MCF 10A (cell line): ENCODE data around the gene CRY1. TPM values are rescaled to one million over a fixed set of nuclear protein-coding genes. Genes with fewer than 3 reads are reported as not detected.

Experiments used
- BruUV-seq: library from RNA; stranded (reverse); fragments of 400-500 nt; replicated peaks from 2 replicates; lab custom pipeline; 2021; lab: Mats Ljungman, UMichigan
- CTCF ChIA-PET: fragments of 300-600 bp; sonication (Branson Sonifier 250); formaldehyde crosslinking; extraction: SDS; loops from one replicate; lab custom pipeline; 2021; ENCODE audit warnings: antibody characterized with exemption, inconsistent platforms; lab: Yijun Ruan, JAX
- POLR2A ChIA-PET: fragments of 300-600, 350-650 bp; sonication (Branson Sonifier 250); formaldehyde crosslinking; extraction: SDS; loops from one replicate; lab custom pipeline; 2020; ENCODE audit warnings: antibody characterized with exemption, inconsistent platforms; lab: Yijun Ruan, JAX
- DNase-seq: peaks from one replicate; pipeline ENCODE4 v3.0.0-alpha.2; 2018; ENCODE audit not compliant: unreplicated experiment
- H3K27ac Mint-ChIP-seq: one replicate; pipeline ENCODE4 v1.8.0; 2022; ENCODE audit warnings: mild to moderate bottlenecking, low read depth, mixed read lengths; ENCODE audit not compliant: unreplicated experiment
- H3K27me3 Mint-ChIP-seq: one replicate; pipeline ENCODE4 v1.8.0; 2022; ENCODE audit warnings: mixed read lengths; ENCODE audit not compliant: insufficient read depth, unreplicated experiment
- H3K36me3 Mint-ChIP-seq: one replicate; pipeline ENCODE4 v1.8.0; 2022; ENCODE audit warnings: mild to moderate bottlenecking, moderate library complexity, mixed read lengths; ENCODE audit not compliant: insufficient read depth, unreplicated experiment
- H3K4me1 Mint-ChIP-seq: one replicate; pipeline ENCODE4 v1.8.0; 2022; ENCODE audit warnings: mixed read lengths; ENCODE audit not compliant: insufficient read depth, unreplicated experiment
- H3K4me3 Mint-ChIP-seq: one replicate; pipeline ENCODE4 v1.8.0; 2022; ENCODE audit warnings: mild to moderate bottlenecking, moderate library complexity, mixed read lengths; ENCODE audit not compliant: unreplicated experiment
- H3K9me3 Mint-ChIP-seq: one replicate; pipeline ENCODE4 v1.8.0; 2022; ENCODE audit warnings: mixed read lengths; ENCODE audit not compliant: unreplicated experiment
- intact Hi-C: fragments of 100-400 bp; cut with micrococcal nuclease; formaldehyde crosslinking; loops from 2 replicates; pipeline ENCODE4 v1.14.1; 2022
- total RNA-seq: library from RNA; stranded (reverse); gene quantifications from 2 replicates; pipeline ENCODE4 v1.2.3, GENCODE V29; 2022
- TF ChIP-seq, protein P1 (sequence below): fragments of 200-600 bp; IDR thresholded peaks from one replicate; pipeline ENCODE4 v1.8.0; 2022; ENCODE audit warnings: antibody characterized with exemption, mild to moderate bottlenecking; ENCODE audit not compliant: unreplicated experiment

Gene CRY1
- total RNA-seq, 1 experiment from 2014 or later, result 11.6 TPM

DNA sequence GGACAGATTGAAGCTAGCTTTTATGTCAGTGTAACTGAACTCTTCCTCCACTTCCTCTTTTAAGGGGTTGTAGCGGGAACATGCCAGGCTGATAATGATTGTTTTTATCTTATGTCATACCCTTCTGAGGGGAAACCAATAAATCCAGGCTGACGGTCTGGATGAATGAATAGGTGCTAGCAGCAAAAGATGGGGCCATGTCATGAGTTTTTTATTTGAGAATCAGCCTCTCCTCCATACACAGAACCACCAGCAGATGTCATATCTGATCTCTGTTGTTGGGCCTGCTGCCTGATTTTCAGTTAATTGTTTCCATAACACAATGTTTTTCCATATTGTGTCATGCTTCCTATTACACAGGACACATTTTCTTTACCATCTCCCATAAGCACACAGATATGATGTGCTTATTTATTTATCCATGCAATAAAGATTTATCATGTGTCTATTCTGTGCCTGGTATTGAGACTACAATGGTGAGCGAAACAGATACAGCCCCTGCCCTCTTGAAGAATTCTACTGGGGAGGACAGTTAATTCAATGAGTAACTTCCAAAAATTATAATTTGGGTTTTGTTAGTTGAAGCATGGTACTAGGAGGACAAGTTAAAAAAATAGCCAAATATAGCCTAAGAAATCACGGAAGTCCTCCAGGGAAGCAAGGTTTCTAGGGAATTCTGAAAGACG lies 33.6 kb upstream of the CRY1 start:
- ChIA-PET POLR2A (interaction anchor here (0.7 kb wide), 1 partner anchor 22 kb away, joined by 3 read pairs; no protein-coding TSS in a partner anchor), CTCF (interaction anchor here (0.7 to 17.8 kb wide), 8 partner anchors 11 to 495 kb away, joined by 3 to 516 read pairs (median 4); no protein-coding TSS in a partner anchor)
- no peak overlapping the region for H3K4me3 Mint-ChIP-seq
- H3K9me3 Mint-ChIP-seq, result no peaks in the 10 kb centered on the region
- peaks cover 11% of the 10 kb centered on the region for H3K27me3 Mint-ChIP-seq
- H3K36me3 Mint-ChIP-seq, result no peaks in the 10 kb centered on the region
- peak; percentile 28 for DNase-seq
- BruUV-seq, result no TSS peak
- intact Hi-C loops, result loop anchor here (1.0 kb wide), 1 partner anchor 483 kb away; no protein-coding TSS in a partner anchor
- TF ChIP-seq, protein P1, sequence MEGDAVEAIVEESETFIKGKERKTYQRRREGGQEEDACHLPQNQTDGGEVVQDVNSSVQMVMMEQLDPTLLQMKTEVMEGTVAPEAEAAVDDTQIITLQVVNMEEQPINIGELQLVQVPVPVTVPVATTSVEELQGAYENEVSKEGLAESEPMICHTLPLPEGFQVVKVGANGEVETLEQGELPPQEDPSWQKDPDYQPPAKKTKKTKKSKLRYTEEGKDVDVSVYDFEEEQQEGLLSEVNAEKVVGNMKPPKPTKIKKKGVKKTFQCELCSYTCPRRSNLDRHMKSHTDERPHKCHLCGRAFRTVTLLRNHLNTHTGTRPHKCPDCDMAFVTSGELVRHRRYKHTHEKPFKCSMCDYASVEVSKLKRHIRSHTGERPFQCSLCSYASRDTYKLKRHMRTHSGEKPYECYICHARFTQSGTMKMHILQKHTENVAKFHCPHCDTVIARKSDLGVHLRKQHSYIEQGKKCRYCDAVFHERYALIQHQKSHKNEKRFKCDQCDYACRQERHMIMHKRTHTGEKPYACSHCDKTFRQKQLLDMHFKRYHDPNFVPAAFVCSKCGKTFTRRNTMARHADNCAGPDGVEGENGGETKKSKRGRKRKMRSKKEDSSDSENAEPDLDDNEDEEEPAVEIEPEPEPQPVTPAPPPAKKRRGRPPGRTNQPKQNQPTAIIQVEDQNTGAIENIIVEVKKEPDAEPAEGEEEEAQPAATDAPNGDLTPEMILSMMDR, result peak; percentile 31
- H3K27ac Mint-ChIP-seq, result no peak overlapping the region
- no peaks in the 10 kb centered on the region for H3K4me1 Mint-ChIP-seq

DNA sequence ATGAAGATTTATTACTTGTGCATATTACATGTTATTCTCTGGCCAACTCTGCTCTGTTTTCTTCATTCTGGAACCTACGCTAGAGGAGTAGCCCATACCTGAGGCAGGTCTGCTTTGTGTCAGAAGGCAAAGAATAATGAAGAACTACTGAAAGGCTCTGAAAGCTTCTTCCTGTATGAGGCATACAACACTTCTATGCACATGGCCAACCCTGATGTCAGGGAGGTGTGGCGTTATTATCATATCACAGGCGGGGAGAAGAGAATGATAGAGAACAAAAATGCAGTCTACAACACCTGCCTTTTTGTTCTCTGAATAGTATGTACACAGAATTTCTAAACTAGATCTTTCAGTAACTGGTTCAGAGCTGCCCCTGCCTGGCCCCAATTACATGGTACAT lies 32.5 kb upstream of the CRY1 start:
- Mint-ChIP-seq H3K9me3 (no peaks in the 10 kb centered on the region), H3K4me3 (no peak overlapping the region), H3K27ac (no peak overlapping the region), H3K4me1 (no peaks in the 10 kb centered on the region), H3K36me3 (no peaks in the 10 kb centered on the region), H3K27me3 (peaks cover 17% of the 10 kb centered on the region)
- ChIA-PET POLR2A (interaction anchor here (0.6 to 0.7 kb wide), 2 partner anchors 21 to 80 kb away, joined by 3 to 4 read pairs; no protein-coding TSS in a partner anchor), CTCF (interaction anchor here (0.7 to 17.8 kb wide), 8 partner anchors 8 to 495 kb away, joined by 3 to 516 read pairs (median 6); no protein-coding TSS in a partner anchor)
- BruUV-seq, result no TSS peak
- TF ChIP-seq, protein P1, result no peak
- intact Hi-C loops, result no loop called here
- DNase-seq, result no peak

DNA sequence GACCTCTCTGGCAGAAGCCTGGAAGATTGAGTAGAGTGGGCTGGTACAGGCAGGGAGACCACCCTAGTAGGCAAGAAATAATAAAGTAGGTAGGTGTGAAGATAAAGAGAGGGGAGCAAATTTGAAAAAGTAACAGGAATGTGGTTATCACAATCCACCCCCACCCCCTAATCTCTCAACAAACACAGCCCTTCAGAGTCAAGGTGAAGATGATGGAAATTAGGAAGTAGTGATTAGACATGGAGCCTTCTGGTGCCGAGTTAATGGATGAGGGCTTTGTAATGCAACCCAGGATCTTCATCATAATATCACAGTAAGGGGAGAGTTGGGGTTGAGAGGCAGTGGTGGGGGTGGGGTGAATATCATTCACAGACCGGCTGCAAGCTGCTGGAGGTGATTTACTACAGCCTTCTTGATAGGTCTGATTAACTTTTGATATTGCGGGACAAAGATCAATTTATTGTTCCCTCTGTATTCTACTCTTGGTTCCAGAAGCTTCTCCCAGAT lies 29.2 kb upstream of the CRY1 start:
- ChIA-PET POLR2A (no interaction called here), CTCF (interaction anchor here (6.0 to 17.8 kb wide), 2 partner anchors 9 to 489 kb away, joined by 29 to 516 read pairs; no protein-coding TSS in a partner anchor)
- Mint-ChIP-seq H3K27me3 (peaks cover 17% of the 10 kb centered on the region), H3K27ac (no peak overlapping the region), H3K4me3 (no peak overlapping the region), H3K4me1 (no peaks in the 10 kb centered on the region), H3K9me3 (no peaks in the 10 kb centered on the region), H3K36me3 (no peaks in the 10 kb centered on the region)
- DNase-seq, result no peak
- BruUV-seq, result no TSS peak
- TF ChIP-seq, protein P1, result no peak
- intact Hi-C loops, result no loop called here

DNA sequence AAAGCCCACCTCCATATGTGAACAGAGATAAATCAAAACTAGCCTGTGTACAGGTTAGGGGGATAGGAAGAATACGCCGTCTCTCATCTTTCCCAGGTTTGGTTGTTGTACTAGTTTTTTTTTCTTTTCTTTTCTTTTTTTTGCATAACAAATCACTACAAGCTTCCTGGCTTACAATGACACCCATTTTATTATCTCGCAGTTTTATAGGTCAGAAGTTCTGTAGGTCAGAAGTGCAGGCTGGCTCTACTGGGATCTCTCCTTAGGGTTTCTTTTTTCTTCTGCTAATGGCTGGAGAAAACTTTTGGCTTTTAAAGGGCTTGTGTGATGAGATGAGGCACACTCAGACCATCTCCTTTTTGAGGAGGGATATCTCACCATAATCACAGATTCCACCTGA lies 25.7 kb upstream of the CRY1 start:
- no TSS peak for BruUV-seq
- intact Hi-C loops, result no loop called here
- no peaks in the 10 kb centered on the region for H3K9me3 Mint-ChIP-seq
- TF ChIP-seq, protein P1, result no peak
- H3K4me1 Mint-ChIP-seq, result no peaks in the 10 kb centered on the region
- CTCF ChIA-PET, result interaction anchor here (0.6 to 6.0 kb wide), 3 partner anchors 13 to 492 kb away, joined by 3 to 29 read pairs (median 3); no protein-coding TSS in a partner anchor
- no peak overlapping the region for H3K27ac Mint-ChIP-seq
- no peaks in the 10 kb centered on the region for H3K36me3 Mint-ChIP-seq
- no peak for DNase-seq
- no peak overlapping the region for H3K4me3 Mint-ChIP-seq
- POLR2A ChIA-PET, result no interaction called here
- H3K27me3 Mint-ChIP-seq, result peaks cover 17% of the 10 kb centered on the region
